Fibroblast of mammary gland (primary cell): Measurements from ENCODE around the gene TP53I11.

Source experiments
- DNase-seq: peaks from one replicate; pipeline ENCODE4 v3.0.0-alpha.2; 2010; ENCODE audit warnings: low read depth
- H3K4me3 ChIP-seq: 2 replicates; pipeline ENCODE4 v1.5.1; 2011; ENCODE audit warnings: low read depth, mild to moderate bottlenecking, low read length, moderate library complexity; ENCODE audit not compliant: control insufficient read depth
- TF ChIP-seq, protein P1 (sequence below): conservative IDR thresholded peaks from 2 replicates; pipeline ENCODE4 v1.5.1; 2011; ENCODE audit warnings: low read depth, low read length, inconsistent platforms; ENCODE audit not compliant: control insufficient read depth, insufficient read depth

Gene TP53I11

DNA sequence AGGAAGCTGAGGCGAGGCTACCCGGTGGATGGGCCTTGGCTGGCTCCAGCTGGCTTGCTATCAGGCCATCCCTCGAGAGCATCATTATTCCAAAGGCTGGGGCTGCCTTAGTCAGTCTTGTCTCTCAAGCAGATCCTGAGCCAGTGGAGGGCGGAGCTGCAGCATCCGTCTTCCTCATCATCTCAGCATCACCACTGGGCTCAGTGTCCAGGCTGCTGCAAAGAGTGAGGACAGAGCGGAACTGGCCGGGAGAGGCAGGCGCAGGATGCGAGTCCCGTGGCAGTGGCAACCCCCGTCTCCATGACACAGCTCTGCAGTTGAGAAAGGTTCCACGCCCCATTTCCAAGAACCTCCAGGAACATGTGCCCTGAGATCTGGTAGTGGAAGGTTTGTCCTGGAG is 4.4 kb downstream of the TP53I11 start:
- peak; percentile 70 for DNase-seq
- TF ChIP-seq, protein P1, sequence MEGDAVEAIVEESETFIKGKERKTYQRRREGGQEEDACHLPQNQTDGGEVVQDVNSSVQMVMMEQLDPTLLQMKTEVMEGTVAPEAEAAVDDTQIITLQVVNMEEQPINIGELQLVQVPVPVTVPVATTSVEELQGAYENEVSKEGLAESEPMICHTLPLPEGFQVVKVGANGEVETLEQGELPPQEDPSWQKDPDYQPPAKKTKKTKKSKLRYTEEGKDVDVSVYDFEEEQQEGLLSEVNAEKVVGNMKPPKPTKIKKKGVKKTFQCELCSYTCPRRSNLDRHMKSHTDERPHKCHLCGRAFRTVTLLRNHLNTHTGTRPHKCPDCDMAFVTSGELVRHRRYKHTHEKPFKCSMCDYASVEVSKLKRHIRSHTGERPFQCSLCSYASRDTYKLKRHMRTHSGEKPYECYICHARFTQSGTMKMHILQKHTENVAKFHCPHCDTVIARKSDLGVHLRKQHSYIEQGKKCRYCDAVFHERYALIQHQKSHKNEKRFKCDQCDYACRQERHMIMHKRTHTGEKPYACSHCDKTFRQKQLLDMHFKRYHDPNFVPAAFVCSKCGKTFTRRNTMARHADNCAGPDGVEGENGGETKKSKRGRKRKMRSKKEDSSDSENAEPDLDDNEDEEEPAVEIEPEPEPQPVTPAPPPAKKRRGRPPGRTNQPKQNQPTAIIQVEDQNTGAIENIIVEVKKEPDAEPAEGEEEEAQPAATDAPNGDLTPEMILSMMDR = no peak

DNA sequence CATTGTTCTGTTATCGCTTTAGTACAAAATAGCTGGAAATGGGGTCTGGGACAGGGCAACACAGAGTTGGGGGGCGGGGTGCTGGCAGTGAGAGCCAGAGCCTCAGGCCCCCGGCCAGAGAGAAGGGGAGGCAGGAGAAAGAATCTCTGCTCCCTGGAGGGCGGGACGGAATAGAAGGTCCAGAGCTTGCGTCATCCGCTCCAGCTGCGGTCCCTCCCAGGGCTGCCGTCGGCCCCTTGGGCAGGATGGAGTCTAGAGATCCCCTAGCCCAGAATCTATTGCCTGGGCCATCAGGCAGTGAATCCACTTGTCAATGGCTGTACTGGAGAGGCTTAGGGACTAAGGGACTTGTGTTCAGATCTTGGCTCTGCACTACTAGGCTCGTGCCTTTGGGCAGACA is 5.0 kb downstream of the TP53I11 start:
- TF ChIP-seq, protein P1 = no peak
- H3K4me3 ChIP-seq = no peak overlapping the region
- DNase-seq = no peak

More for the DNA sequence above, 4.4 kb downstream of the TP53I11 start:
- no peak overlapping the region for H3K4me3 ChIP-seq

DNA sequence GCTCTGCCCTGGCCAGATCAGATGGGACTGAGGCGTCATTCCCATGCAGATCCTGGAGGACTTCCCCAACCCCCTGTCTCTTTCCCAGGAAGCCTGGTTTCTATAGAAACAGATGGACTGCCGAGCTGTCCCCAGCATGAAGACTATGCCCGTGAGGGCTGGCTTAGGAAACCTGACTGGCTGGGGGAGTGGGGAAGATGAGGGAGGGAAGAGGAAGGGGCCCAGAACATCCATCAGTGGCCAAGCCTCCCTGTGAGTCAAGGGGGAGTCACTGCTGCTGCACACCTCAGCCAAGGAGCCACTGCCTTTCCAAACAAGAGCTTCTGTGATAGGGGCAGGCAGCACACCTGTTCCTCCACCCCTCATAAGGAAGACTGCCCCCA is 5.8 kb downstream of the TP53I11 start:
- no peak overlapping the region for H3K4me3 ChIP-seq
- TF ChIP-seq, protein P1 = no peak
- DNase-seq = no peak

GRCh38 chr11:44944181-44944852 is 6.4 kb downstream of the TP53I11 start:
- TF ChIP-seq, protein P1 = no peak
- no peak overlapping the region for H3K4me3 ChIP-seq
- no peak for DNase-seq

GRCh38 chr11:44943696-44944095 is 7.0 kb downstream of the TP53I11 start:
- TF ChIP-seq, protein P1 = no peak
- no peak overlapping the region for H3K4me3 ChIP-seq
- no peak for DNase-seq

DNA sequence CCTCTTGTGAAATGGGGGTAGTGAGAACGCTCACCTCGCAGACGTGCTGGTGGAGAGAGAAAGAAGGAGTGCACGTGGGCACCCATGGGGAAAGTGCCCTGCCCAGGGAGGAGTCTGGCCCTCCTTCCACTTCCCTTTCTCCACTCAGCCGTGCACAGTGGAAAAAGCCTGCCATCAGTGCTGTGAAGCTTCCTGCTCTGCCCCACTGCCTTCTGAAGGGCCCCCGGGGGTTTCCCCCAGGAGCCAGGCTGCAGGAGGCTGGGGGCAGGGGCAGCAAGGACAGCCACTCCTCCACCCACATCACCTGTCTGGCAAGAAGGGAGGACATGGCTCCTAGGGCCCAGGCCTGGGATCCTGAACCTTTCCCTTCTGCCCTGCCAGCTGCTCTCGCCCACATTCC is 7.6 kb downstream of the TP53I11 start:
- no peak overlapping the region for H3K4me3 ChIP-seq
- no peak for DNase-seq
- TF ChIP-seq, protein P1 = no peak
